CD8-positive, alpha-beta memory T cell (primary cell): ENCODE data around the gene ZNF646. TPM values are rescaled to one million over a fixed set of nuclear protein-coding genes. Genes with fewer than 3 reads are reported as not detected.

Source experiments
- CTCF ChIA-PET: fragments of 350-600 bp; sonication (Branson Sonifier 250); formaldehyde crosslinking; loops from one replicate; lab custom pipeline; 2021; ENCODE audit warnings: antibody characterized with exemption; lab: Charles Lee
- POLR2A ChIA-PET: fragments of 350-600 bp; sonication (Branson Sonifier 250); formaldehyde crosslinking; loops from one replicate; lab custom pipeline; 2021; ENCODE audit warnings: antibody characterized with exemption; lab: Charles Lee
- DNase-seq, 5 donors: peaks; one replicate each; pipeline versions ENCODE4 v3.0.0 to v3.0.0-alpha.2; 2020 to 2022; ENCODE audit warnings: mixed read lengths in 1 of 5
- H3K27ac ChIP-seq: one replicate; pipeline ENCODE4 v1.7.0; 2013; ENCODE audit warnings: low read depth, mild to moderate bottlenecking, low read length, moderate library complexity
- H3K27me3 ChIP-seq: 2 replicates; pipeline ENCODE4 v1.7.0; 2013; ENCODE audit warnings: low read length, mild to moderate bottlenecking; ENCODE audit not compliant: insufficient read depth, poor library complexity, severe bottlenecking
- H3K36me3 ChIP-seq: 2 replicates; pipeline ENCODE4 v1.7.0; 2013; ENCODE audit warnings: mild to moderate bottlenecking, low read length, moderate library complexity; ENCODE audit not compliant: insufficient read depth
- H3K4me1 ChIP-seq: 2 replicates; pipeline ENCODE4 v1.7.0; 2013; ENCODE audit warnings: mild to moderate bottlenecking, low read length, moderate library complexity; ENCODE audit not compliant: insufficient read depth
- H3K4me3 ChIP-seq: 2 replicates; pipeline ENCODE4 v1.7.0; 2013; ENCODE audit warnings: mild to moderate bottlenecking, low read length
- H3K9me3 ChIP-seq: 2 replicates; pipeline ENCODE4 v1.7.0; 2013; ENCODE audit warnings: mild to moderate bottlenecking, low read length
- H3K27ac Mint-ChIP-seq, 8 donors: one replicate each; pipeline ENCODE4 v1.8.0; 2020 to 2021; ENCODE audit warnings: mixed read lengths in 8 of 8, mild to moderate bottlenecking in 6 of 8, inconsistent platforms in 3 of 8, moderate library complexity in 3 of 8
- H3K27me3 Mint-ChIP-seq, 2 donors: one replicate each; pipeline ENCODE4 v1.8.0; 2020 to 2021; ENCODE audit warnings: mixed read lengths in 2 of 2, mild to moderate bottlenecking in 1 of 2, moderate library complexity in 1 of 2
- H3K36me3 Mint-ChIP-seq, 3 donors: one replicate each; pipeline ENCODE4 v1.8.0; 2020 to 2021; ENCODE audit warnings: mixed read lengths in 3 of 3, inconsistent platforms in 1 of 3, mild to moderate bottlenecking in 1 of 3
- H3K4me1 Mint-ChIP-seq, 3 donors: one replicate each; pipeline ENCODE4 v1.8.0; 2020 to 2021; ENCODE audit warnings: mixed read lengths in 3 of 3, inconsistent platforms in 1 of 3, mild to moderate bottlenecking in 1 of 3
- H3K4me3 Mint-ChIP-seq, 7 donors: one replicate each; pipeline ENCODE4 v1.8.0; 2020 to 2021; ENCODE audit warnings: mixed read lengths in 7 of 7, mild to moderate bottlenecking in 6 of 7, moderate library complexity in 4 of 7, inconsistent platforms in 2 of 7
- H3K9me3 Mint-ChIP-seq, 5 donors: one replicate each; pipeline ENCODE4 v1.8.0; 2020 to 2022; ENCODE audit warnings: mixed read lengths in 5 of 5, mild to moderate bottlenecking in 3 of 5, moderate library complexity in 2 of 5, inconsistent platforms in 1 of 5
- polyA plus RNA-seq: library from polyadenylated mRNA; unstranded; fragments of 300-500 nt; fragmentation: Illumina TruSeq; gene quantifications from one replicate; pipeline ENCODE4 v1.2.3, GENCODE V29; 2021
- total RNA-seq, 2 experiments: library from RNA; stranded (reverse); gene quantifications; one replicate each; pipeline ENCODE4 v1.2.3, GENCODE V29; 2021

ZNF646 gene
- total and polyA plus RNA-seq, 3 experiments from 2014 or later, result 9.3 to 25.9 (median 23.4) TPM

DNA sequence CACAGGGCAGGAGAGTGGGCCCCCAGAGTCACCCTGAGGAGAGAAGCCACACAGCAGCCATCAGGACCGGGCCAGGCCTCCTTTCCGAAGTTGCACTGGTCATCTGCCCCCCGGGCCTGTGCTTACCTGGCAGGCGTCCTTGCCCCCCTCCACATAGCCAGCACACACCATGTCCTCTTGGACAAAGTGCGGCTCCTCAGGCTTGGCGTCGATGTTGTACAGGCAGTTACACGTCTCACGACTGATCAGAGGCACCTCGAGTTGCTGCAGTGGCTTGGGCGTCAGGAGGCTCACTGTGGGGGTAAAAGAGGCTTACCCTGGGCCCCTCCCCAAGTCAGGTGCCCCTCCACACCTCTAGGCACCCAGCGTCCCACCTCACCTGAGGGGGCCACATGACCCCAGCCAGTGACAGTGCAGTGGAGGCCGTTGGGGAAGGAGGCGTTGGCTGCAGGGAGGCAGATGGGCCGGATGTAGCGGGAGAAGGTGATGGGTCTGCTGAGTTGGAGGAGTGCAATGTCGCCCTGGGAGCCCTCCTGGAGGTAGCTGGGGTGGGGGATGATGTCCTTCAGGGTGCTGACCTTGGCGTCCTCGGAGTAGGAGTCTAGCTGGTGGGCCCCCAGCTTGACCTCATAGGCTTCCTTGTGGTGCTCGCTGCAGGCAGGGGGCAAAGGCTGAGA lies 58.2 kb downstream of the ZNF646 start:
- Histone ChIP-seq H3K4me3 (no peak overlapping the region), H3K9me3 (no peaks in the 10 kb centered on the region), H3K36me3 (peaks cover 5% of the 10 kb centered on the region), H3K27me3 (no peaks in the 10 kb centered on the region), H3K27ac (no peak overlapping the region), H3K4me1 (no peaks in the 10 kb centered on the region)
- Mint-ChIP-seq H3K4me1 (peaks cover 0 to 2% (median 0%) of the 10 kb centered on the region in 3 donors), H3K9me3 (no peaks in the 10 kb centered on the region), H3K27me3 (peaks cover 0 to 2% of the 10 kb centered on the region in 2 donors), H3K27ac (no peak overlapping the region), H3K4me3 (no peak overlapping the region), H3K36me3 (peaks cover 0 to 58% (median 11%) of the 10 kb centered on the region in 3 donors)
- ChIA-PET POLR2A (interaction anchor here (0.5 kb wide), 1 partner anchor 85 kb away, joined by 3 read pairs; no protein-coding TSS in a partner anchor), CTCF (interaction anchor here (1.0 to 2.0 kb wide), 2 partner anchors 10 kb away, joined by 9 read pairs; no protein-coding TSS in a partner anchor)
- no peak for DNase-seq

DNA sequence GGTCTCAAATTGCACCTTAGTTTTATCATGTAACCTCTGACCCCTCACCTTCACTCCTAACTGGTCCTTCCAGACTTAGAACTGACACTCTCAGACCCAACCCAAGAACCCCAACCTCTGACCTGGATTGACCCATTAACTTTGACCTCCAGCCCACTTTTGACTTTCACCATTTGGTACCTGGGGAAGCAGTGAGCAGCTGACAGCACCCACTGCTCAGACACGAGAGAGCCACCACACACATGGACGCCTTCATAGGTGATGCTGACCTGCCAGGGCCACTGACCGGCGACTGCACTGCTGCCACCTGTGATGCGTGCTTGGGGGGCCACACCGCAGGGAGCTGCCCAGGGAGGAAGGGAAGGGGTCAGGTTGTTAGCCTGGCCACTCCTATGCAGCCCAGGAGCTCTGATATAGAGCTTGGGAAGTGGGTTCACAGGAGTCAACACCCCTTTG lies 58.9 kb downstream of the ZNF646 start:
- Mint-ChIP-seq H3K9me3 (no peaks in the 10 kb centered on the region), H3K36me3 (peaks cover 0 to 52% (median 6%) of the 10 kb centered on the region in 3 donors), H3K4me1 (peaks cover 0 to 2% (median 0%) of the 10 kb centered on the region in 3 donors), H3K27ac (peak overlapping the region in 1 of 8 donors; percentile 23), H3K27me3 (peaks cover 0 to 2% of the 10 kb centered on the region in 2 donors), H3K4me3 (no peak overlapping the region)
- H3K36me3 ChIP-seq, result no peaks in the 10 kb centered on the region
- H3K9me3 ChIP-seq, result no peaks in the 10 kb centered on the region
- H3K4me1 ChIP-seq, result no peaks in the 10 kb centered on the region
- H3K27me3 ChIP-seq, result no peaks in the 10 kb centered on the region
- no peak for DNase-seq
- H3K27ac ChIP-seq, result no peak overlapping the region
- H3K4me3 ChIP-seq, result no peak overlapping the region
- ChIA-PET CTCF (interaction anchor here (1.0 kb wide), 1 partner anchor 9 kb away, joined by 9 read pairs; no protein-coding TSS in a partner anchor), POLR2A (no interaction called here)

Other genes with a start within 250 kb of the ZNF646 start
- 10 to 100 TPM; 31.7 to 35.0 TPM for gene BCL7C, start 180.3 kb upstream of the ZNF646 start, total RNA-seq
- 52.3 TPM for gene BCL7C, start 180.3 kb upstream of the ZNF646 start, polyA plus RNA-seq
- under 1 TPM in 1 of 2 experiments, not detected in 1; 0.33 TPM for gene CTF1, start 177.8 kb upstream of the ZNF646 start, total RNA-seq
- not detected for gene CTF1, start 177.8 kb upstream of the ZNF646 start, polyA plus RNA-seq
- 10 to 100 TPM; 28.7 to 29.2 TPM for gene FBXL19, start 150.8 kb upstream of the ZNF646 start, total RNA-seq
- 0.25 TPM for gene FBXL19, start 150.8 kb upstream of the ZNF646 start, polyA plus RNA-seq
- gene ORAI3, start 125.4 kb upstream of the ZNF646 start, total RNA-seq, result 1 to 10 TPM; 8.5 to 8.8 TPM
- 25.8 TPM for gene ORAI3, start 125.4 kb upstream of the ZNF646 start, polyA plus RNA-seq
- 10 to 100 TPM; 24.7 to 28.8 TPM for gene SETD1A, start 116.7 kb upstream of the ZNF646 start, total RNA-seq
- gene SETD1A, start 116.7 kb upstream of the ZNF646 start, polyA plus RNA-seq, result 2.6 TPM
- gene HSD3B7, start 89.2 kb upstream of the ZNF646 start, total RNA-seq, result 1 to 10 TPM; 1.6 to 2.1 TPM
- gene HSD3B7, start 89.2 kb upstream of the ZNF646 start, polyA plus RNA-seq, result not detected
- under 1 TPM; 0.40 to 0.79 TPM for gene STX1B, start 63.8 kb upstream of the ZNF646 start, total RNA-seq
- 0.03 TPM for gene STX1B, start 63.8 kb upstream of the ZNF646 start, polyA plus RNA-seq
- 10 to 100 TPM; 53.0 to 55.0 TPM for gene STX4, start 40.9 kb upstream of the ZNF646 start, total RNA-seq
- gene STX4, start 40.9 kb upstream of the ZNF646 start, polyA plus RNA-seq, result 34.5 TPM
- gene ZNF668, start 182 bp upstream of the ZNF646 start, total RNA-seq, result 10 to 100 TPM; 15.9 to 20.5 TPM
- gene ZNF668, start 182 bp upstream of the ZNF646 start, polyA plus RNA-seq, result 8.7 TPM
- gene PRSS53, start 14.5 kb downstream of the ZNF646 start, total RNA-seq, result 1 to 10 TPM; 3.3 to 4.6 TPM
- gene PRSS53, start 14.5 kb downstream of the ZNF646 start, polyA plus RNA-seq, result 0.59 TPM
- 10 to 100 TPM; 66.0 to 74.3 TPM for gene VKORC1, start 20.4 kb downstream of the ZNF646 start, total RNA-seq
- gene VKORC1, start 20.4 kb downstream of the ZNF646 start, polyA plus RNA-seq, result 124 TPM
- gene BCKDK, start 34.0 kb downstream of the ZNF646 start, total RNA-seq, result 10 to 100 TPM; 40.0 to 42.5 TPM
- 29.4 TPM for gene BCKDK, start 34.0 kb downstream of the ZNF646 start, polyA plus RNA-seq
- gene KAT8, start 43.2 kb downstream of the ZNF646 start, total RNA-seq, result 10 to 100 TPM; 56.1 to 58.6 TPM
- 67.3 TPM for gene KAT8, start 43.2 kb downstream of the ZNF646 start, polyA plus RNA-seq
- gene PRSS8, start 61.3 kb downstream of the ZNF646 start, total RNA-seq, result not detected
- gene PRSS8, start 61.3 kb downstream of the ZNF646 start, polyA plus RNA-seq, result not detected
- under 1 TPM; 0.44 to 0.61 TPM for gene PRSS36, start 75.6 kb downstream of the ZNF646 start, total RNA-seq
- gene PRSS36, start 75.6 kb downstream of the ZNF646 start, polyA plus RNA-seq, result 3.1 TPM
- gene FUS, start 105.7 kb downstream of the ZNF646 start, total RNA-seq, result 100 to 1,000 TPM; 621 to 671 TPM
- 163 TPM for gene FUS, start 105.7 kb downstream of the ZNF646 start, polyA plus RNA-seq
- gene PYCARD, start 128.3 kb downstream of the ZNF646 start, total RNA-seq, result 1 to 10 TPM; 4.5 to 5.9 TPM
- 77.8 TPM for gene PYCARD, start 128.3 kb downstream of the ZNF646 start, polyA plus RNA-seq
- not detected for gene TRIM72, start 139.7 kb downstream of the ZNF646 start, total RNA-seq
- gene TRIM72, start 139.7 kb downstream of the ZNF646 start, polyA plus RNA-seq, result not detected
- gene PYDC1, start 142.7 kb downstream of the ZNF646 start, total RNA-seq, result not detected
- gene PYDC1, start 142.7 kb downstream of the ZNF646 start, polyA plus RNA-seq, result not detected
- 1 to 10 TPM; 1.7 to 1.8 TPM for gene ITGAM, start 185.6 kb downstream of the ZNF646 start, total RNA-seq
- gene ITGAM, start 185.6 kb downstream of the ZNF646 start, polyA plus RNA-seq, result 23.3 TPM